AG04449 (cell line): Measurements from ENCODE around the gene TNFAIP3.
"Not testable (repeated sequence)": the region's sequence is repeated elsewhere in the genome, so short reads cannot be mapped to it uniquely, and the experiment has no call there.

Source experiments
- CTCF ChIA-PET: fragments of 350-600 bp; formaldehyde crosslinking; extraction: SDS; loops from one replicate; lab custom pipeline; 2021; ENCODE audit warnings: antibody characterized with exemption; lab: Yijun Ruan, JAX
- POLR2A ChIA-PET: fragments of 400-600, 350-600 bp; formaldehyde crosslinking; extraction: SDS; loops from one replicate; lab custom pipeline; 2020; ENCODE audit warnings: antibody characterized with exemption, inconsistent platforms; lab: Yijun Ruan, JAX
- DNase-seq: peaks from one replicate; pipeline ENCODE4 v3.0.0-alpha.2; 2010; ENCODE audit warnings: low read depth, low spot score
- H3K4me3 ChIP-seq: 2 replicates; pipeline ENCODE4 v1.5.1; 2011; ENCODE audit warnings: low read depth, mild to moderate bottlenecking, control low read depth, low read length
- TF ChIP-seq, protein P1 (sequence below): IDR thresholded peaks from one replicate; pipeline ENCODE4 v1.5.1; 2011; ENCODE audit warnings: mild to moderate bottlenecking, moderate library complexity, low read length, control low read depth, inconsistent platforms; ENCODE audit not compliant: insufficient read depth; ENCODE audit errors: missing control alignments

TNFAIP3 gene

DNA sequence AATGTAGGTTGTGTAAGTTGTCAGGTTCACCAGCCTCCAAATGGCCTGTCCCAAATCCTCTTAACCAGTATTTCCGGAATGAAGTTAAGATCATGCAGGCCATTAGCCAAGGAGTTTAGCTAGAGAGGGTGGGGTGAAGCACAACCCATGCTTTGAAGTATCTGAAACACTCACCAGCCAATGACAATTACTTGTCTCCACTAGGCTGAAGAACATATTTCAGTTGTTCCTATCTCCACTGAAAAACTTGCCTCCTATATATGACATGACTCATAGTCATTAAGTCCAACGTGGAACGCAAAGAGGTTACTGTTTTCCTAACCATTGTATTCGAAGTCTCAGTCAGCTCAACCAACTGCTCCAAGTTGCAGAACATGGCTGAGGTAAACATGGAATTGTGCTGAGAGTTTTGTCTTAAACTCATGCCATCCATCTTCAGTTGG, 37.4 kb upstream of the TNFAIP3 start:
- no peak for DNase-seq
- ChIA-PET CTCF (interaction anchor here (0.7 to 0.9 kb wide), 3 partner anchors 13 to 146 kb away, joined by 3 to 5 read pairs (median 3); no protein-coding TSS in a partner anchor), POLR2A (no interaction called here)
- no peak overlapping the region for H3K4me3 ChIP-seq
- TF ChIP-seq, protein P1, sequence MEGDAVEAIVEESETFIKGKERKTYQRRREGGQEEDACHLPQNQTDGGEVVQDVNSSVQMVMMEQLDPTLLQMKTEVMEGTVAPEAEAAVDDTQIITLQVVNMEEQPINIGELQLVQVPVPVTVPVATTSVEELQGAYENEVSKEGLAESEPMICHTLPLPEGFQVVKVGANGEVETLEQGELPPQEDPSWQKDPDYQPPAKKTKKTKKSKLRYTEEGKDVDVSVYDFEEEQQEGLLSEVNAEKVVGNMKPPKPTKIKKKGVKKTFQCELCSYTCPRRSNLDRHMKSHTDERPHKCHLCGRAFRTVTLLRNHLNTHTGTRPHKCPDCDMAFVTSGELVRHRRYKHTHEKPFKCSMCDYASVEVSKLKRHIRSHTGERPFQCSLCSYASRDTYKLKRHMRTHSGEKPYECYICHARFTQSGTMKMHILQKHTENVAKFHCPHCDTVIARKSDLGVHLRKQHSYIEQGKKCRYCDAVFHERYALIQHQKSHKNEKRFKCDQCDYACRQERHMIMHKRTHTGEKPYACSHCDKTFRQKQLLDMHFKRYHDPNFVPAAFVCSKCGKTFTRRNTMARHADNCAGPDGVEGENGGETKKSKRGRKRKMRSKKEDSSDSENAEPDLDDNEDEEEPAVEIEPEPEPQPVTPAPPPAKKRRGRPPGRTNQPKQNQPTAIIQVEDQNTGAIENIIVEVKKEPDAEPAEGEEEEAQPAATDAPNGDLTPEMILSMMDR, result no peak

DNA sequence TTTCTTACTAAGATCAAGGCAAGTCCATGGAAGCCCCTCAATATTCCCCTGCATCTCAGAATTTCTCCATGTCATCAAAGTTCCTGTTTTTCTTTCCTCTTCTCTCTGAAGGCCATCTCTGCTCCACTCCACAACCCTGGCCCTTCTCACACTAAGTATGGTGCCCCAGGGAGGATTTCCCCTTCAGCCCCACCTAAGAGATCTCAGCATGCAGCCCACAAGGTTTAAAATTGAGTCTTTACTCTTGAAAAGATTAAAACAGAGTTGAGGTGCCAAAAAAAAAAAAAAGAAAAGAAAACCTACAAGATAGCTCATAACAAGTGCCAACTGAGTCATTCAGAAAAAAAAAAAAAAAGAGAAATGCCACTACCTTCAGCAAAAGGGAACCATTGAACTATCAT, 36.5 kb upstream of the TNFAIP3 start:
- ChIA-PET POLR2A (no interaction called here), CTCF (no interaction called here)
- DNase-seq, result no peak
- TF ChIP-seq, protein P1, result no peak
- no peak overlapping the region for H3K4me3 ChIP-seq

DNA sequence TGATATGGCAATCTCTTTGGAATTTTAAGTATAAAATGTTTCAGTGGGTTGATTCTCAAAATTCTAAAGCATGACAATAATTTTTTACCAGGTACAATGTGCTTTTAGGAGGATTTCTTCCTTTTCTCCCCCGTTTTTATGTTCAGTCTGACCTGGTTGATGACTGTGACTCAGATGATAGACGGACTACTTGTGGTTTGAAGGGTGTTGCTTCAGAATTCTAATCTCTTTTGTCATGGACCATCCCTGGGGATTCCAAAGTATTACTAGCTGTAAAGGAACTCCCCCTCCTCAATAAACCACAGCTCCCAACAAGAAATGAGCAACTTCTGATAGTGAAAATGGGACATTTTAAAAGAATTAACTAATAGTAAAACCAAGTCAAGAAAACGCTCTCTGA, 34.9 kb upstream of the TNFAIP3 start:
- CTCF ChIA-PET, result interaction anchor here (1.2 to 1.6 kb wide), 2 partner anchors 33 to 34 kb away, joined by 4 to 5 read pairs; no protein-coding TSS in a partner anchor
- POLR2A ChIA-PET, result no interaction called here
- peak; percentile 69 for DNase-seq

DNA sequence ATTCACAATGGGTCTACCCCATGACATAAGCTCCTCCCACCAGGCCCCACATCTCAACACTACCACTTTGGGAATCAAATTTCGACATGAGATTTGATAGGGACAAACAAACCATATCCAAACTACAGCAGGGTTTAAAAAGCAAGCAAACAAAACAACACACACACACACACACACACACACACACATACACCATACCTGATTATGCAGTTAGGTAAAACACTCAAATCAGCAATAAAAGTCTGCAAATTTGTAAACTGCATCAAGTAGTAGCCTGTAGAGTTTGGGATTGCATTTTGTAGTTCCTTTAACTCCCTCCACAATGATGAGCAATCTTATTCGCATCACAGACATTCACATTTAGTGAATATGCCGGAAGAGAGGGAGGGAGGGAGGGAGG, 32.6 kb upstream of the TNFAIP3 start:
- no peak overlapping the region for H3K4me3 ChIP-seq
- TF ChIP-seq, protein P1, result no peak
- POLR2A ChIA-PET, result no interaction called here
- CTCF ChIA-PET, result no interaction called here
- no peak for DNase-seq

More for the DNA sequence above, 34.9 kb upstream of the TNFAIP3 start:
- TF ChIP-seq, protein P1, result no peak
- H3K4me3 ChIP-seq, result no peak overlapping the region

DNA sequence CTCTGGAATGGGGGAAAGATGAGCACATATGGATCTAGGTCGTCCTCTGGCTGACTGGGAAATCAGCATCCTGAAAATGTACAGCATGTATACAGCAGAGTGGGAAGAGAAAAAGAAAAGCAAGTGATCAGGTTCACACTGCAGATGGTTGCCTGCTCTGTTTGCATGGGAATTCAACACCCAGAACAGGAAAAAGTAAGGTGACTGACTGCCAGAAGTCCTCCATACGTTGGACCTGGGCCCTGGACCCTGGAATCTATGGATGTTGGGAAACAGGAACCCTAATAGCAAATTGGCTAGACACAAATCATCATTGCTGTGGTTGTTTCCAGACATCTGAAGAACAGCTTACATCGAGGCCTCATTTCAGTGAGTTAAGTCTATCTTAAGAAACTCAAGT, 30.3 kb upstream of the TNFAIP3 start:
- no peak overlapping the region for H3K4me3 ChIP-seq
- ChIA-PET CTCF (interaction anchor here (0.9 to 1.1 kb wide), 4 partner anchors 8 to 91 kb away, joined by 3 read pairs; partner anchors contain the start of gene TNFAIP3), POLR2A (no interaction called here)
- TF ChIP-seq, protein P1, result no peak
- DNase-seq, result no peak

DNA sequence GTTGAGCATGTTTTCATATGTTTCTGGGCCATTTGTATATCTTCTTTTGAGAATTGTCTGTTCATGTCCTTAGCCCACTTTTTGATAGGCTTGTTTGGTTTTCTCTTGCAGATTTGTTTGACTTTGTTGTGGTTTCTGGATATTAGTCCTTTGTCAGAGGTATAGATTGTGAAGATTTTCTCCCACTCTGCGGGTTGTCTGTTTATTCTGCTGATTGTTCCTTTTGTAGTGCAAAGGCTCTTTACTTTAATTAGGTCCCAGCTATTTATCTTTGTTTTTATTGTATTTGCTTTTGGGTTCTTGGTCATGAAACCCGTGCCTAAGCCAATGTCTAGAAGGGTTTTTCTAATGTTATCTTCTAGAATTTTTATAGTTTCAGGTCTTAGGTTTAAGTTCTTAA, 29.0 kb upstream of the TNFAIP3 start:
- DNase-seq, POLR2A ChIA-PET, H3K4me3 ChIP-seq, CTCF ChIA-PET: not testable (repeated sequence)

DNA sequence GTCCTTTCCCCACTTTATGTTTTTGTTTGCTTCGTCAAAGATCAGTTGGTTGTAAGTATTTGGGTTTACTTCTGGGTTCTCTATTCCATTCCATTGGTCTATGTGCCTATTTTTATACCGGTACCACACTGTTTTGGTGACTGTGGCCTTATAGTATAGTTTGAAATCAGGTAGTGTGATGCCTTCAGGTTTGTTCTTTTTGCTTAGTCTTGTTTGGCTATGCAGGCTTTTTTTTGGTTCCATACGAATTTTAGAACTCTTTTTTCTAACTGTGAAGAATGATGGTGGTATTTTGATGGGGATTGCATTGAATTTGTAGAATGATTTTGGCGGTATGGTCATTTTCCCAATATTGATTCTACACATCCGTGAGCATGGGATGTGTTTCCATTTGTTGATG, 28.5 kb upstream of the TNFAIP3 start:
- CTCF ChIA-PET, DNase-seq, POLR2A ChIA-PET, H3K4me3 ChIP-seq: not testable (repeated sequence)
